Stimulated activated CD4-positive, alpha-beta T cell treated with anti-CD3 and anti-CD28 coated beads, Interleukin-1b, Interleukin-23, amount 100 ng/mL, for 48 hours (primary cell): Measurements from ENCODE around the gene PELI2.

Experiments
- DNase-seq: peaks from one replicate; pipeline ENCODE4 v3.0.0-alpha.2; 2020

The PELI2 gene

GRCh38 chr14:56175773-56176172, 57.6 kb downstream of the PELI2 start:
- no peak for DNase-seq

- DNase-seq, result no peak
Measured at GRCh38 chr14:56176530-56176929, 58.3 kb downstream of the PELI2 start.

GRCh38 chr14:56177036-56177435, 58.8 kb downstream of the PELI2 start:
- no peak for DNase-seq

GRCh38 chr14:56180754-56181542, 62.7 kb downstream of the PELI2 start:
- no peak for DNase-seq

- DNase-seq, result no peak
Measured at GRCh38 chr14:56181681-56182085, 63.5 kb downstream of the PELI2 start.

- no peak for DNase-seq
Measured at GRCh38 chr14:56182410-56182809, 64.2 kb downstream of the PELI2 start.

GRCh38 chr14:56183631-56184157, 65.5 kb downstream of the PELI2 start:
- DNase-seq, result no peak

GRCh38 chr14:56185992-56186391, 67.8 kb downstream of the PELI2 start:
- DNase-seq, result no peak

- no peak for DNase-seq
Measured at GRCh38 chr14:56187736-56188135, 69.5 kb downstream of the PELI2 start.

GRCh38 chr14:56189307-56189706, 71.1 kb downstream of the PELI2 start:
- DNase-seq, result no peak

GRCh38 chr14:56193347-56193746, 75.1 kb downstream of the PELI2 start:
- DNase-seq, result no peak

- DNase-seq, result no peak
Measured at GRCh38 chr14:56194042-56194441, 75.8 kb downstream of the PELI2 start.

GRCh38 chr14:56195223-56195622, 77.0 kb downstream of the PELI2 start:
- no peak for DNase-seq

GRCh38 chr14:56195704-56196103, 77.5 kb downstream of the PELI2 start:
- peak; percentile 39 for DNase-seq

- no peak for DNase-seq
Measured at GRCh38 chr14:56196274-56196673, 78.1 kb downstream of the PELI2 start.

GRCh38 chr14:56197150-56197549, 78.9 kb downstream of the PELI2 start:
- DNase-seq, result no peak

GRCh38 chr14:56198438-56198837, 80.2 kb downstream of the PELI2 start:
- no peak for DNase-seq

GRCh38 chr14:56199095-56199981, 81.1 kb downstream of the PELI2 start:
- DNase-seq, result no peak

- no peak for DNase-seq
Measured at GRCh38 chr14:56199982-56200577, 81.9 kb downstream of the PELI2 start.

GRCh38 chr14:56202256-56202655, 84.0 kb downstream of the PELI2 start:
- no peak for DNase-seq

GRCh38 chr14:56205881-56206280, 87.7 kb downstream of the PELI2 start:
- DNase-seq, result no peak

- no peak for DNase-seq
Measured at GRCh38 chr14:56206596-56206995, 88.4 kb downstream of the PELI2 start.

GRCh38 chr14:56207626-56208292, 89.5 kb downstream of the PELI2 start:
- no peak for DNase-seq
